T-helper 1 cell (primary cell): ENCODE results near the gene AATK.

Experiments
- DNase-seq, 5 donors: peaks; one replicate each; pipeline ENCODE4 v3.0.0-alpha.2; 2012 to 2020

AATK gene

GRCh38 chr17:81143200-81143527 lies 22.9 kb downstream of the AATK start:
- no peak for DNase-seq

- peak in 2 of 5 donors; percentile 46 to 58 for DNase-seq
Observed at GRCh38 chr17:81142301-81143199, 23.5 kb downstream of the AATK start.

GRCh38 chr17:81140695-81141094 lies 25.3 kb downstream of the AATK start:
- no peak for DNase-seq

GRCh38 chr17:81140018-81140417 lies 26.0 kb downstream of the AATK start:
- no peak for DNase-seq

GRCh38 chr17:81139428-81139827 lies 26.6 kb downstream of the AATK start:
- no peak for DNase-seq

GRCh38 chr17:81138500-81138899 lies 27.5 kb downstream of the AATK start:
- no peak for DNase-seq

- DNase-seq: no peak
Observed at GRCh38 chr17:81138083-81138482, 27.9 kb downstream of the AATK start.

GRCh38 chr17:81137248-81137647 lies 28.8 kb downstream of the AATK start:
- DNase-seq: no peak

- DNase-seq: no peak
Observed at GRCh38 chr17:81136366-81136765, 29.7 kb downstream of the AATK start.

- DNase-seq: no peak
Observed at GRCh38 chr17:81135505-81136278, 30.3 kb downstream of the AATK start.

- no peak for DNase-seq
Observed at GRCh38 chr17:81134064-81134781, 31.8 kb downstream of the AATK start.

GRCh38 chr17:81132770-81133723 lies 33.0 kb downstream of the AATK start:
- no peak for DNase-seq

- no peak for DNase-seq
Observed at GRCh38 chr17:81132197-81132540, 33.9 kb downstream of the AATK start.

- DNase-seq: no peak
Observed at GRCh38 chr17:81131486-81132196, 34.4 kb downstream of the AATK start.

- no peak for DNase-seq
Observed at GRCh38 chr17:81130385-81131361, 35.3 kb downstream of the AATK start.

GRCh38 chr17:81129711-81130367 lies 36.2 kb downstream of the AATK start:
- DNase-seq: no peak

GRCh38 chr17:81129289-81129688 lies 36.7 kb downstream of the AATK start:
- no peak for DNase-seq

GRCh38 chr17:81128774-81129173 lies 37.2 kb downstream of the AATK start:
- DNase-seq: no peak

- no peak for DNase-seq
Observed at GRCh38 chr17:81128338-81128737, 37.7 kb downstream of the AATK start.
